ENCODE data around the gene SPOCK3.

- TF ChIP-seq POLR2A (IDR thresholded peaks at IDR 0.05; ENCODE audit: low read depth, low read length) (no peak), POLR2AphosphoS5 (IDR thresholded peaks at IDR 0.05; ENCODE audit: low read depth, low read length) (no peak)
Observed at GRCh38 chr4:167239627-167240026, 5.3 kb upstream of the SPOCK3 start.
